ENCODE data around the gene AOPEP. TPM values are rescaled to one million over a fixed set of nuclear protein-coding genes. Genes with fewer than 3 reads are reported as not detected.

AOPEP gene
- polyA plus RNA-seq, 1 donor = 44.3 TPM

- no peaks in the 10 kb centered on the region for H3K27me3 ChIP-seq (ENCODE audit: control insufficient read depth, insufficient read depth, low read length)
- peaks cover 14% of the 10 kb centered on the region for H3K4me1 ChIP-seq (ENCODE audit: control insufficient read depth, insufficient read depth, low read length)
- H3K4me3 ChIP-seq (ENCODE audit: low read length) = no peak overlapping the region
- H3K9me3 ChIP-seq (ENCODE audit: control insufficient read depth, low read depth, low read length) = no peaks in the 10 kb centered on the region
- H3K27ac ChIP-seq (ENCODE audit: low read length) = no peak overlapping the region
- DNase-seq = no peak
- whole genome bisulfite sequencing (ENCODE audit: insufficient coverage, low lambda C conversion rate) = 17% methylated on average over 1 of the region's 4 CpGs
- H3K36me3 ChIP-seq (ENCODE audit: control insufficient read depth, insufficient read depth, low read length) = no peaks in the 10 kb centered on the region
Observed at GRCh38 chr9:94913550-94913949, 187.1 kb downstream of the AOPEP start.

GRCh38 chr9:94915476-94916450 lies 189.3 kb downstream of the AOPEP start:
- Histone ChIP-seq H3K27me3 (ENCODE audit: control insufficient read depth, insufficient read depth, low read length) (no peaks in the 10 kb centered on the region), H3K27ac (ENCODE audit: low read length) (no peak overlapping the region), H3K4me1 (ENCODE audit: control insufficient read depth, insufficient read depth, low read length) (peaks cover 17% of the 10 kb centered on the region), H3K4me3 (ENCODE audit: low read length) (no peak overlapping the region), H3K9me3 (ENCODE audit: control insufficient read depth, low read depth, low read length) (no peaks in the 10 kb centered on the region), H3K36me3 (ENCODE audit: control insufficient read depth, insufficient read depth, low read length) (no peaks in the 10 kb centered on the region)
- no peak for DNase-seq
- WGBS (ENCODE audit: insufficient coverage, low lambda C conversion rate) = 100% methylated on average over 1 of the region's 17 CpGs

GRCh38 chr9:94916956-94917355 lies 190.5 kb downstream of the AOPEP start:
- Histone ChIP-seq H3K27me3 (ENCODE audit: control insufficient read depth, insufficient read depth, low read length) (no peaks in the 10 kb centered on the region), H3K9me3 (ENCODE audit: control insufficient read depth, low read depth, low read length) (no peaks in the 10 kb centered on the region), H3K27ac (ENCODE audit: low read length) (no peak overlapping the region), H3K36me3 (ENCODE audit: control insufficient read depth, insufficient read depth, low read length) (no peaks in the 10 kb centered on the region), H3K4me3 (ENCODE audit: low read length) (no peak overlapping the region), H3K4me1 (ENCODE audit: control insufficient read depth, insufficient read depth, low read length) (peaks cover 17% of the 10 kb centered on the region)
- no CpG with 5 or more reads among the region's 6 CpGs for WGBS (ENCODE audit: insufficient coverage, low lambda C conversion rate)
- DNase-seq = no peak

- Histone ChIP-seq H3K27ac (ENCODE audit: low read length) (no peak overlapping the region), H3K4me1 (ENCODE audit: control insufficient read depth, insufficient read depth, low read length) (peaks cover 17% of the 10 kb centered on the region), H3K9me3 (ENCODE audit: control insufficient read depth, low read depth, low read length) (no peaks in the 10 kb centered on the region), H3K27me3 (ENCODE audit: control insufficient read depth, insufficient read depth, low read length) (no peaks in the 10 kb centered on the region), H3K36me3 (ENCODE audit: control insufficient read depth, insufficient read depth, low read length) (no peaks in the 10 kb centered on the region), H3K4me3 (ENCODE audit: low read length) (no peak overlapping the region)
- no peak for DNase-seq
- WGBS (ENCODE audit: insufficient coverage, low lambda C conversion rate) = no CpG with 5 or more reads among the region's 5 CpGs
Observed at GRCh38 chr9:94918038-94918753, 191.7 kb downstream of the AOPEP start.

- no peaks in the 10 kb centered on the region for H3K27me3 ChIP-seq (ENCODE audit: control insufficient read depth, insufficient read depth, low read length)
- peaks cover 7% of the 10 kb centered on the region for H3K4me1 ChIP-seq (ENCODE audit: control insufficient read depth, insufficient read depth, low read length)
- H3K27ac ChIP-seq (ENCODE audit: low read length) = no peak overlapping the region
- H3K9me3 ChIP-seq (ENCODE audit: control insufficient read depth, low read depth, low read length) = no peaks in the 10 kb centered on the region
- DNase-seq = no peak
- H3K4me3 ChIP-seq (ENCODE audit: low read length) = no peak overlapping the region
- H3K36me3 ChIP-seq (ENCODE audit: control insufficient read depth, insufficient read depth, low read length) = no peaks in the 10 kb centered on the region
- no CpG with 5 or more reads among the region's 17 CpGs for WGBS (ENCODE audit: insufficient coverage, low lambda C conversion rate)
Observed at GRCh38 chr9:94919376-94920098, 193.0 kb downstream of the AOPEP start.

- Histone ChIP-seq H3K36me3 (ENCODE audit: control insufficient read depth, insufficient read depth, low read length) (no peaks in the 10 kb centered on the region), H3K27ac (ENCODE audit: low read length) (peak overlapping the region; percentile 32), H3K9me3 (ENCODE audit: control insufficient read depth, low read depth, low read length) (no peaks in the 10 kb centered on the region), H3K4me1 (ENCODE audit: control insufficient read depth, insufficient read depth, low read length) (peaks cover 3% of the 10 kb centered on the region), H3K27me3 (ENCODE audit: control insufficient read depth, insufficient read depth, low read length) (no peaks in the 10 kb centered on the region), H3K4me3 (ENCODE audit: low read length) (no peak overlapping the region)
- no CpG with 5 or more reads among the region's 12 CpGs for WGBS (ENCODE audit: insufficient coverage, low lambda C conversion rate)
- DNase-seq = no peak
Observed at GRCh38 chr9:94920420-94921091, 194.1 kb downstream of the AOPEP start.

GRCh38 chr9:94921092-94921471 lies 194.6 kb downstream of the AOPEP start:
- Histone ChIP-seq H3K27ac (ENCODE audit: low read length) (peak overlapping the region; percentile 32), H3K27me3 (ENCODE audit: control insufficient read depth, insufficient read depth, low read length) (no peaks in the 10 kb centered on the region), H3K4me1 (ENCODE audit: control insufficient read depth, insufficient read depth, low read length) (peaks cover 3% of the 10 kb centered on the region), H3K9me3 (ENCODE audit: control insufficient read depth, low read depth, low read length) (no peaks in the 10 kb centered on the region), H3K36me3 (ENCODE audit: control insufficient read depth, insufficient read depth, low read length) (no peaks in the 10 kb centered on the region), H3K4me3 (ENCODE audit: low read length) (no peak overlapping the region)
- no CpG with 5 or more reads among the region's 8 CpGs for WGBS (ENCODE audit: insufficient coverage, low lambda C conversion rate)
- DNase-seq = no peak

GRCh38 chr9:94921656-94922055 lies 195.2 kb downstream of the AOPEP start:
- no peaks in the 10 kb centered on the region for H3K9me3 ChIP-seq (ENCODE audit: control insufficient read depth, low read depth, low read length)
- no peaks in the 10 kb centered on the region for H3K27me3 ChIP-seq (ENCODE audit: control insufficient read depth, insufficient read depth, low read length)
- peak overlapping the region; percentile 32 for H3K27ac ChIP-seq (ENCODE audit: low read length)
- H3K4me1 ChIP-seq (ENCODE audit: control insufficient read depth, insufficient read depth, low read length) = peaks cover 3% of the 10 kb centered on the region
- no peaks in the 10 kb centered on the region for H3K36me3 ChIP-seq (ENCODE audit: control insufficient read depth, insufficient read depth, low read length)
- DNase-seq = no peak
- H3K4me3 ChIP-seq (ENCODE audit: low read length) = no peak overlapping the region
- 78% methylated on average over 5 of the region's 11 CpGs for WGBS (ENCODE audit: insufficient coverage, low lambda C conversion rate)

GRCh38 chr9:94922098-94922607 lies 195.7 kb downstream of the AOPEP start:
- 79% methylated on average over 2 of the region's 10 CpGs for WGBS (ENCODE audit: insufficient coverage, low lambda C conversion rate)
- H3K4me1 ChIP-seq (ENCODE audit: control insufficient read depth, insufficient read depth, low read length) = peaks cover 3% of the 10 kb centered on the region

More at GRCh38 chr9:94922098-94922607, 195.7 kb downstream of the AOPEP start:
- Histone ChIP-seq H3K27me3 (ENCODE audit: control insufficient read depth, insufficient read depth, low read length) (no peaks in the 10 kb centered on the region), H3K4me3 (ENCODE audit: low read length) (no peak overlapping the region), H3K36me3 (ENCODE audit: control insufficient read depth, insufficient read depth, low read length) (peaks cover 1% of the 10 kb centered on the region), H3K27ac (ENCODE audit: low read length) (peak overlapping the region; percentile 32), H3K9me3 (ENCODE audit: control insufficient read depth, low read depth, low read length) (no peaks in the 10 kb centered on the region)
- peak in 1 of 2 donors; percentile 33 for DNase-seq

Data from large intestine (tissue), 3 donors.